Lung (tissue), 12 donors: ENCODE measurements around the gene LIME1. TPM values are rescaled to one million over a fixed set of nuclear protein-coding genes. Genes with fewer than 3 reads are reported as not detected.

Source experiments
- ATAC-seq: fragments of 200-7000 bp; cut with Tn5 transposase; one replicate; pipeline ENCODE4 v1.9.1; 2020; ENCODE audit warnings: moderate number of reproducible peaks; ENCODE audit not compliant: insufficient read depth, low FRiP score
- DNase-seq, 3 donors: peaks; one replicate each; pipeline ENCODE4 v3.0.0-alpha.2; 2013 to 2017
- H3K27ac ChIP-seq, 2 donors: one replicate each; pipeline ENCODE4 v1.5.1; 2013; ENCODE audit warnings: mild to moderate bottlenecking in 2 of 2, moderate library complexity in 2 of 2, control low read depth in 1 of 2, inconsistent platforms in 1 of 2, low read depth in 1 of 2, low read length in 1 of 2
- H3K27me3 ChIP-seq, 3 donors: one replicate each; pipeline ENCODE4 v1.5.1; 2013; ENCODE audit warnings: low read length in 2 of 3; ENCODE audit not compliant: control insufficient read depth in 3 of 3, insufficient read depth in 3 of 3
- H3K36me3 ChIP-seq, 4 donors: one replicate each; pipeline ENCODE4 v1.5.1; 2013; ENCODE audit warnings: low read length in 4 of 4, mild to moderate bottlenecking in 1 of 4, moderate library complexity in 1 of 4; ENCODE audit not compliant: control insufficient read depth in 4 of 4, insufficient read depth in 4 of 4
- H3K4me1 ChIP-seq, 5 donors: one replicate each; pipeline ENCODE4 v1.5.1; 2013; ENCODE audit warnings: low read length in 5 of 5, mild to moderate bottlenecking in 2 of 5, moderate library complexity in 1 of 5; ENCODE audit not compliant: control insufficient read depth in 5 of 5, insufficient read depth in 5 of 5
- H3K4me3 ChIP-seq: one replicate; pipeline ENCODE4 v1.5.1; 2013; ENCODE audit warnings: mild to moderate bottlenecking, control low read depth, moderate library complexity
- H3K9ac ChIP-seq, 2 donors: one replicate each; pipeline ENCODE4 v1.5.1; 2013; ENCODE audit warnings: low read length in 2 of 2, control low read depth in 1 of 2; ENCODE audit not compliant: insufficient read depth in 1 of 2
- H3K9me3 ChIP-seq, 4 donors: one replicate each; pipeline ENCODE4 v1.5.1; 2013; ENCODE audit warnings: low read length in 3 of 4, mild to moderate bottlenecking in 1 of 4, moderate library complexity in 1 of 4; ENCODE audit not compliant: control insufficient read depth in 4 of 4, insufficient read depth in 3 of 4
- WGBS, 2 donors: extraction: QIAGEN DNeasy Blood & Tissue Kit; methylation state at CpG; one replicate each; pipeline ENCODE4 v1.1.7; 2013; 5-methylcytosine and 5-hydroxymethylcytosine counted together
- polyA plus RNA-seq, 2 donors: library from polyadenylated mRNA; stranded (reverse); fragments of 200-250 nt; gene quantifications; one replicate each; pipeline ENCODE4 v1.2.1, GENCODE V29; 2013
- total RNA-seq, 2 donors: library from RNA; depleted of rRNA in 1 of 2; stranded (reverse); fragments of >200 nt in 1 of 2; gene quantifications; one replicate each; pipeline ENCODE4 v1.2.1, GENCODE V29; 2014 to 2021
- TF ChIP-seq, protein P1 (sequence below): IDR thresholded peaks from 2 replicates; pipeline ENCODE4 v1.5.1; 2012; ENCODE audit warnings: mild to moderate bottlenecking; ENCODE audit errors: control extremely low read depth, extremely low read depth
- donor health status: control.
- donor health status: control.
- donor health status: Bipolar disorder and iron deficiency.
- donor health status: healthy.
- donor health status: DM: yes; HTN: yes; CAD: no.

Gene LIME1
- total and polyA plus RNA-seq, 4 donors: 6.2 to 19.9 (median 10.2) TPM

DNA sequence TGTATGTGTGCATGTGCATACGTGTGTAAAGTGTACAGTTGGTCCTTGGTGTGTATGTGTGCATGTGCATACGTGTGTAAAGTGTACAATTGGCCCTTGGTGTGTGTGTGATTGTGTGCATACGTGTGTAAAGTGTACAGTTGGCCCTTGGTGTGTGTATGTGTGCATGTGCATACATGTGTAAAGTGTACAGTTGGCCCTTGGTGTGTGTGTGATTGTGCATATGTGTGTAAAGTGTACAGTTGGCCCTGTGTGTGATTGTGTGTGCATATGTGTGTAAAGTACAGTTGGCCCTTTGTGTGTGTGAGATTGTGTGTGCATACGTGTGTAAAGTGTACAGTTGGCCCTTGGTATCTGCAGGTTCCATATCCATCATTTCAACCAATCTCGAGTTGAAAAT lies 5.1 kb upstream of the LIME1 start:
- 65 to 91% methylated on average over 4 to 5 of the region's 5 CpGs for WGBS, 2 donors
- Histone ChIP-seq H3K4me3 (no peak overlapping the region), H3K9ac (no peak overlapping the region), H3K4me1 (peaks cover 0 to 7% (median 3%) of the 10 kb centered on the region in 5 donors), H3K9me3 (no peaks in the 10 kb centered on the region), H3K27ac (no peak overlapping the region), H3K27me3 (no peaks in the 10 kb centered on the region), H3K36me3 (peaks cover 0 to 37% (median 7%) of the 10 kb centered on the region in 4 donors)
- DNase-seq (no peak), ATAC-seq (no peak)
- TF ChIP-seq, protein P1, sequence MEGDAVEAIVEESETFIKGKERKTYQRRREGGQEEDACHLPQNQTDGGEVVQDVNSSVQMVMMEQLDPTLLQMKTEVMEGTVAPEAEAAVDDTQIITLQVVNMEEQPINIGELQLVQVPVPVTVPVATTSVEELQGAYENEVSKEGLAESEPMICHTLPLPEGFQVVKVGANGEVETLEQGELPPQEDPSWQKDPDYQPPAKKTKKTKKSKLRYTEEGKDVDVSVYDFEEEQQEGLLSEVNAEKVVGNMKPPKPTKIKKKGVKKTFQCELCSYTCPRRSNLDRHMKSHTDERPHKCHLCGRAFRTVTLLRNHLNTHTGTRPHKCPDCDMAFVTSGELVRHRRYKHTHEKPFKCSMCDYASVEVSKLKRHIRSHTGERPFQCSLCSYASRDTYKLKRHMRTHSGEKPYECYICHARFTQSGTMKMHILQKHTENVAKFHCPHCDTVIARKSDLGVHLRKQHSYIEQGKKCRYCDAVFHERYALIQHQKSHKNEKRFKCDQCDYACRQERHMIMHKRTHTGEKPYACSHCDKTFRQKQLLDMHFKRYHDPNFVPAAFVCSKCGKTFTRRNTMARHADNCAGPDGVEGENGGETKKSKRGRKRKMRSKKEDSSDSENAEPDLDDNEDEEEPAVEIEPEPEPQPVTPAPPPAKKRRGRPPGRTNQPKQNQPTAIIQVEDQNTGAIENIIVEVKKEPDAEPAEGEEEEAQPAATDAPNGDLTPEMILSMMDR: no peak

DNA sequence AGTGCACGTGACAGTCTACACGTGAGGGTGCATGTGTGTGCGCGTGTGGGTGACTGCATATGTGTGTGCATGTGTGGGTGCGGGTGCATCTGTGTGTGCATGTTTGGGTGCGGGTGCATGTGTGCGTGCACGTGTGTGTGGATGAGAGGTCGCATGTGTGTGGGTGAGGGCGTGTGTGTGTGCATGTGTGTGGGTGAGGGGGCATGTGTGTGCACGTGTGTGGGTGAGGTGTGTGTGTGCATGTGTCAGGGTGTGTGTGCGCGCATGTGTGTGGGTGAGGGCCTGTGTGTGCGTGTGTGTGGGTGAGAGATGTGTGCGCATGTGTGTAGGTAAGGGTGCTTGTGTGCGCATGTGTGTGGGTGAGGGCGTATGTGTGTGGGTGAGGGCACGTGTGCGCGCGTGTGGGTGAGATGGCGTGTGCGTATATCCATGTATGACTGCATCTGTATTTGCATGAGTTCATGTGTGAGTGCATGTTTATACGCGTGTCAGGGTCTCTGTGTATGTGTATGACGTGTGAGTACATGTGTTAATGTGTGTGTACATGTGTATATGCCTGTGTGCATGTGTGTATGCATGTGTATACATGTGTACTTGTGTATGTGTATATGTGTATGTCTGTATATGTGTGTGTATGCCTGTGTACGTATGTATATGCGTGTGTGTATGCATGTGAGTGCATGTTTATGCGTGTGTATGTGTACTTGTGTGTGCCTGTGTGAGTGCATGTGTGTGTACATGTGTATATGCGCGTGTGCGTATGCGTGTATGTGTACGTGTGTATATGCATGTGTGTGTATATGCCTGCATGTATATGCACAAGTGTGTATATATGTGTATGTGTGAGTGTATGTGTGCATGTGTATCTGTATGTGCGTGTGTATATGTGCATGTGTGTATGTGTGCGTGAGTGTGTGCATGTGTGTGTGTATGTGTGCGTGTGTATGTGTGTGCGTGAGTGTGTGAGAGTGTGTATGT lies 4.1 kb upstream of the LIME1 start:
- Histone ChIP-seq H3K4me1 (peaks cover 0 to 8% (median 3%) of the 10 kb centered on the region in 5 donors), H3K9me3 (no peaks in the 10 kb centered on the region), H3K4me3 (no peak overlapping the region), H3K36me3 (peaks cover 0 to 40% (median 7%) of the 10 kb centered on the region in 4 donors), H3K27ac (no peak overlapping the region), H3K27me3 (no peaks in the 10 kb centered on the region), H3K9ac (no peak overlapping the region)
- ATAC-seq (no peak), DNase-seq (no peak)
- TF ChIP-seq, protein P1: no peak
- 90 to 92% methylated on average over 38 of the region's 38 CpGs for WGBS, 2 donors

DNA sequence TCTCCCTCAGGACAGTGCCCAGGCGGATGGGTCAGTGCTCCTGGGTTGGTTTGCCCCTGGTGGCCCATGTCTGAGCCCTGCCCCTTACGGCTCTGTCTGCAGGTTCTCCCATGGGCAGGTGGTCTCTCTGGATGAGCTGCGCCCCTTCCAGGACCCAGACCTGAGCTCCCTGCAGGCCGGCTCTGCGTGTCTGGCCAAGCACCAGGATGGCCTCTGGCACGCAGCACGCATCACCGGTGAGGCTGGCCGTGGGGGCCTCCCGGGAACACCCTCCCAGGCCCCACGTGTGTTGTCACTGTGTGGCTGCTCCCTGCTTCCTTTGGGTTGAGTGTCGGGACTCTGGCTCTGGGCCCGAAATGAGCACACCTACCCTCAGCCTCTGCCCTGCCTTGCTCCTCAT lies 3.3 kb upstream of the LIME1 start:
- Histone ChIP-seq H3K9ac (no peak overlapping the region), H3K27ac (no peak overlapping the region), H3K27me3 (no peaks in the 10 kb centered on the region), H3K4me3 (no peak overlapping the region), H3K4me1 (peaks cover 0 to 10% (median 3%) of the 10 kb centered on the region in 5 donors), H3K9me3 (no peaks in the 10 kb centered on the region), H3K36me3 (peaks cover 0 to 40% (median 7%) of the 10 kb centered on the region in 4 donors)
- TF ChIP-seq, protein P1: no peak
- no peak for DNase-seq
- no peak for ATAC-seq
- WGBS, 2 donors: 90 to 95% methylated on average over 13 of the region's 13 CpGs
